Nephron progenitor cell (in vitro differentiated cells): ENCODE results near the gene RRAD.

Experiments
- DNase-seq: peaks from one replicate; pipeline ENCODE4 v3.0.0; 2021
- H3K27ac Mint-ChIP-seq: 2 replicates; pipeline ENCODE4 v1.8.0; 2021; ENCODE audit warnings: mild to moderate bottlenecking, moderate library complexity, mixed read lengths
- H3K27me3 Mint-ChIP-seq: 2 replicates; pipeline ENCODE4 v1.8.0; 2021; ENCODE audit warnings: mild to moderate bottlenecking, low read depth, mixed read lengths; ENCODE audit not compliant: poor library complexity
- H3K36me3 Mint-ChIP-seq: 2 replicates; pipeline ENCODE4 v1.8.0; 2021; ENCODE audit warnings: low read depth, mixed read lengths
- H3K4me1 Mint-ChIP-seq: 2 replicates; pipeline ENCODE4 v1.8.0; 2021; ENCODE audit warnings: mixed read lengths
- H3K4me3 Mint-ChIP-seq: 2 replicates; pipeline ENCODE4 v1.8.0; 2021; ENCODE audit warnings: mild to moderate bottlenecking, moderate library complexity, mixed read lengths
- H3K9me3 Mint-ChIP-seq: 2 replicates; pipeline ENCODE4 v1.8.0; 2021; ENCODE audit warnings: mild to moderate bottlenecking, moderate library complexity, mixed read lengths
- CTCF ChIP-seq: fragments of 200-600 bp; sonication (generic); IDR thresholded peaks from 2 replicates; pipeline ENCODE4 v1.5.0; 2021; ENCODE audit warnings: antibody characterized with exemption

The RRAD gene

GRCh38 chr16:66913081-66913480, 12.3 kb downstream of the RRAD start:
- no peak for TF ChIP-seq CTCF
- no peak overlapping the region for H3K4me3 Mint-ChIP-seq
- peak; percentile 46 for DNase-seq
- H3K27ac Mint-ChIP-seq, result no peak overlapping the region
- peaks cover 41% of the 10 kb centered on the region for H3K27me3 Mint-ChIP-seq
- H3K36me3 Mint-ChIP-seq, result no peaks in the 10 kb centered on the region
- no peaks in the 10 kb centered on the region for H3K9me3 Mint-ChIP-seq
- H3K4me1 Mint-ChIP-seq, result no peaks in the 10 kb centered on the region

GRCh38 chr16:66911801-66912200, 13.5 kb downstream of the RRAD start:
- H3K9me3 Mint-ChIP-seq, result no peaks in the 10 kb centered on the region
- H3K27me3 Mint-ChIP-seq, result peaks cover 30% of the 10 kb centered on the region
- no peak overlapping the region for H3K27ac Mint-ChIP-seq
- no peaks in the 10 kb centered on the region for H3K4me1 Mint-ChIP-seq
- no peak overlapping the region for H3K4me3 Mint-ChIP-seq
- DNase-seq, result no peak
- TF ChIP-seq CTCF, result no peak
- no peaks in the 10 kb centered on the region for H3K36me3 Mint-ChIP-seq

DNA sequence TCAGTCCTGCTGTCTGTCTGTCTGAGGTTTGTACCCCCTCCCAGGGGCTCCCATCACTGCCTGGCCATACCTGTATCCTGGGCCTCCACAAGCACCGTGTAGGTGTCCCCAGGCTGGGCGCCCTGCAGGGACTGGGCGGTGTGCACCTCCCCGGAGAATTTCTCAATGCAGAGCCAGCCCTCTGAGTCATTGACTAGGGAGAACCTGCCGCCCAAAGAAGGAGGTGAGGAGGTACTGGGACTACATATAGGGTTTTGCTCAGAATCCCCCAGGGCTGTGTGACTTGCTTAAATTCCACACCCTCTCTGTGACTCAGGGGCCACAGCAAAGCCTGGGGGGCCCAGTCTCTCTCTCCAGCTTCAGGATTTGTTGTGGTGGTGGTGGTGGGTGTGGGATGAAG, 14.2 kb downstream of the RRAD start:
- Mint-ChIP-seq H3K27me3 (peaks cover 25% of the 10 kb centered on the region), H3K4me1 (peaks cover 5% of the 10 kb centered on the region), H3K27ac (no peak overlapping the region), H3K36me3 (no peaks in the 10 kb centered on the region), H3K4me3 (no peak overlapping the region), H3K9me3 (no peaks in the 10 kb centered on the region)
- no peak for DNase-seq
- TF ChIP-seq CTCF, result no peak

GRCh38 chr16:66910175-66910940, 15.0 kb downstream of the RRAD start:
- Mint-ChIP-seq H3K27me3 (peaks cover 19% of the 10 kb centered on the region), H3K4me1 (peaks cover 13% of the 10 kb centered on the region), H3K4me3 (no peak overlapping the region), H3K36me3 (no peaks in the 10 kb centered on the region), H3K27ac (no peak overlapping the region), H3K9me3 (no peaks in the 10 kb centered on the region)
- DNase-seq, result no peak
- TF ChIP-seq CTCF, result no peak

- DNase-seq, result no peak
- Mint-ChIP-seq H3K27ac (no peak overlapping the region), H3K9me3 (no peaks in the 10 kb centered on the region), H3K4me1 (peaks cover 25% of the 10 kb centered on the region), H3K4me3 (no peak overlapping the region), H3K36me3 (no peaks in the 10 kb centered on the region), H3K27me3 (peaks cover 8% of the 10 kb centered on the region)
- no peak for TF ChIP-seq CTCF
These were observed 16.4 kb downstream of the RRAD start for GRCh38 chr16:66908762-66909559.
